ENCODE measurements around the gene HOXC5. TPM values are rescaled to one million over a fixed set of nuclear protein-coding genes. Genes with fewer than 3 reads are reported as not detected.
"Not testable (repeated sequence)": the region's sequence is repeated elsewhere in the genome, so short reads cannot be mapped to it uniquely, and the experiment has no call there.

HOXC5 gene
- polyA plus RNA-seq, 3 donors, result not detected

DNA sequence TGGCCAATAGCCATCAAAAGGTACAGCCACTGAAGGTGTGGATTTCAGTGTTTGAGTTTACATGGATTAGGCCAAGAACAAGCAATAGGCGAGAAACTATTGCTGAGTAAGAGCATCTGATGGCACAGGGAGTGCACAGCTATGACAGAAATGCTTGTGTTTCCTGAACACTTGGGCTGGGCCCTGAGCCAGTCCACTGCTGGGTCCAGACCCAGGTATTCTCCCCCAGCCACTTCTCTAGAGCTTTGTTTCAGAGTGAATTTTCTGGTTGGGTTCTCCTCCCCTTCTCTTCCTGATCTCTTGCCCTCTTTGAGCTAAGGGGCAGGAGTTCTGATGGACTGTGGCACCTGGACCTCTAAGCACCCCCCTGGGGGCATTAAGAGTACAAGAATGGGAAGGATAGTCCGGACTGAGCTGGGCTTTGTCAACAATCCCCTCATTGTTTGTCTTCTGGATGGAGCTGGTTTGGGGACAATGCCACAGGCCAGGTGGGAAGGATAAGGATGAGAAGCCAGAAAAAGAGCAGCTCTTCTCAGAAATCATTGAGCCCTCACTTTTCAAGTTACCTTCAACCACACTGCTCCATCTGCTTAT is 8.3 kb downstream of the HOXC5 start:
- Histone ChIP-seq H3K4me3 (replicated peaks in 1 of 3; ENCODE audit: low read depth in 2 of 3, low read length in 3 of 3) (no peak overlapping the region), H3K4me2 (replicated peaks; ENCODE audit: extremely low read depth, low read length, poor library complexity, severe bottlenecking) (no peak overlapping the region), H3K27ac (ENCODE audit: low read depth in 1 of 2, low read length in 2 of 2) (no peak overlapping the region), H3K9ac (ENCODE audit: insufficient read depth, low read length, poor library complexity, severe bottlenecking) (no peak overlapping the region), H3K4me1 (ENCODE audit: control insufficient read depth in 1 of 2, insufficient read depth in 2 of 2, low read length in 2 of 2) (no peaks in the 10 kb centered on the region), H3K79me2 (ENCODE audit: insufficient read depth, low read length) (no peaks in the 10 kb centered on the region), H4K20me1 (ENCODE audit: insufficient read depth, low read length) (no peaks in the 10 kb centered on the region), H3K27me3 (ENCODE audit: control insufficient read depth in 2 of 2, insufficient read depth in 2 of 2, low read length in 2 of 2) (peaks cover 86 to 98% of the 10 kb centered on the region in 2 donors), H3K9me3 (replicated peaks in 1 of 2; ENCODE audit: control insufficient read depth in 1 of 2, insufficient read depth in 1 of 2, low read length in 2 of 2) (peaks cover 0 to 34% of the 10 kb centered on the region in 2 donors), H3K36me3 (replicated peaks in 1 of 2; ENCODE audit: control insufficient read depth in 1 of 2, insufficient read depth in 2 of 2, low read length in 2 of 2) (no peaks in the 10 kb centered on the region), H2AFZ (ENCODE audit: insufficient read depth, low read depth, low read length, poor library complexity, severe bottlenecking) (no peak overlapping the region)
- H3K4me1 Mint-ChIP-seq, result no peaks in the 10 kb centered on the region
- TF ChIP-seq, protein P1, sequence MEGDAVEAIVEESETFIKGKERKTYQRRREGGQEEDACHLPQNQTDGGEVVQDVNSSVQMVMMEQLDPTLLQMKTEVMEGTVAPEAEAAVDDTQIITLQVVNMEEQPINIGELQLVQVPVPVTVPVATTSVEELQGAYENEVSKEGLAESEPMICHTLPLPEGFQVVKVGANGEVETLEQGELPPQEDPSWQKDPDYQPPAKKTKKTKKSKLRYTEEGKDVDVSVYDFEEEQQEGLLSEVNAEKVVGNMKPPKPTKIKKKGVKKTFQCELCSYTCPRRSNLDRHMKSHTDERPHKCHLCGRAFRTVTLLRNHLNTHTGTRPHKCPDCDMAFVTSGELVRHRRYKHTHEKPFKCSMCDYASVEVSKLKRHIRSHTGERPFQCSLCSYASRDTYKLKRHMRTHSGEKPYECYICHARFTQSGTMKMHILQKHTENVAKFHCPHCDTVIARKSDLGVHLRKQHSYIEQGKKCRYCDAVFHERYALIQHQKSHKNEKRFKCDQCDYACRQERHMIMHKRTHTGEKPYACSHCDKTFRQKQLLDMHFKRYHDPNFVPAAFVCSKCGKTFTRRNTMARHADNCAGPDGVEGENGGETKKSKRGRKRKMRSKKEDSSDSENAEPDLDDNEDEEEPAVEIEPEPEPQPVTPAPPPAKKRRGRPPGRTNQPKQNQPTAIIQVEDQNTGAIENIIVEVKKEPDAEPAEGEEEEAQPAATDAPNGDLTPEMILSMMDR (IDR thresholded peaks at IDR 0.05), result no peak
- H3K27me3 Mint-ChIP-seq (ENCODE audit: low read depth in 3 of 3), result peaks cover 95 to 98% (median 95%) of the 10 kb centered on the region in 3 donors
- 38% methylated on average over 1 of the region's 2 CpGs for WGBS (ENCODE audit: insufficient coverage)
- no peak for DNase-seq
- peaks cover 0 to 21% (median 5%) of the 10 kb centered on the region in 7 donors for H3K9me3 Mint-ChIP-seq
- H3K27ac Mint-ChIP-seq, result no peak overlapping the region
- intact Hi-C loops (cut with micrococcal nuclease), result no loop called here
- H3K4me3 Mint-ChIP-seq, result peak overlapping the region in 1 of 2 donors; percentile 60
- no peaks in the 10 kb centered on the region for H3K36me3 Mint-ChIP-seq

DNA sequence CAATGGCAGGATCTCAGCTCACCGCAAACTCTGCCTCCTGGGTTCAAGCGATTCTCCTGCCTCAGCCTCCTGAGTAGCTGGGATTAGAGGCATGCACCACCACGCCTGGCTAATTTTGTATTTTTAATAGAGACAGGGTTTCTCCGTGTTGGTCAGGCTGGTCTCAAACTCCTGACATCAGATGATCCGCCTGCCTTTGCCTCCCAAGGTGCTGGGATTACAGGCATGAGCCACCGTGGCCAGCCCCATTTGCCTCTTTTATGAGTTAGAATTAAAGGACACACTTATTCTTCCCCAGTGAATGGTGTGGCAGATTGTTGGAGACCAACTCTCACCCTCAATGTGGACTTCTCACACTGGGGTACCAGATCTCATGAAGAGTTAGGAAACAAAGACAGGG is 9.2 kb downstream of the HOXC5 start:
- H3K4me1 ChIP-seq (ENCODE audit: control insufficient read depth in 1 of 2, insufficient read depth in 2 of 2, low read length in 2 of 2); H3K79me2 ChIP-seq (ENCODE audit: insufficient read depth, low read length); H3K4me2 ChIP-seq (replicated peaks; ENCODE audit: extremely low read depth, low read length, poor library complexity, severe bottlenecking); H3K4me3 ChIP-seq (replicated peaks in 1 of 3; ENCODE audit: low read depth in 2 of 3, low read length in 3 of 3); H3K36me3 ChIP-seq (replicated peaks in 1 of 2; ENCODE audit: control insufficient read depth in 1 of 2, insufficient read depth in 2 of 2, low read length in 2 of 2); H3K27ac Mint-ChIP-seq; intact Hi-C loops (cut with micrococcal nuclease); H3K36me3 Mint-ChIP-seq; H3K9ac ChIP-seq (ENCODE audit: insufficient read depth, low read length, poor library complexity, severe bottlenecking); H3K27ac ChIP-seq (ENCODE audit: low read depth in 1 of 2, low read length in 2 of 2); H2AFZ ChIP-seq (ENCODE audit: insufficient read depth, low read depth, low read length, poor library complexity, severe bottlenecking); H3K4me1 Mint-ChIP-seq; H4K20me1 ChIP-seq (ENCODE audit: insufficient read depth, low read length); DNase-seq: not testable (repeated sequence)
- Mint-ChIP-seq H3K9me3 (peaks cover 0 to 22% (median 5%) of the 10 kb centered on the region in 7 donors), H3K4me3 (peak overlapping the region in 1 of 2 donors; percentile 52), H3K27me3 (ENCODE audit: low read depth in 3 of 3) (peaks cover 95 to 98% (median 95%) of the 10 kb centered on the region in 3 donors)
- Histone ChIP-seq H3K27me3 (ENCODE audit: control insufficient read depth in 2 of 2, insufficient read depth in 2 of 2, low read length in 2 of 2) (peaks cover 88 to 98% of the 10 kb centered on the region in 2 donors), H3K9me3 (replicated peaks in 1 of 2; ENCODE audit: control insufficient read depth in 1 of 2, insufficient read depth in 1 of 2, low read length in 2 of 2) (peaks cover 1 to 38% of the 10 kb centered on the region in 2 donors)
- WGBS (ENCODE audit: insufficient coverage), result 43% methylated on average over 2 of the region's 6 CpGs

Measured in CD14-positive monocyte (primary cell).